ENCODE measurements around the gene TTLL5.

TTLL5 gene

GRCh38 chr14:75660630-75661498 lies at the start of gene TTLL5, which contains the start of gene ERG28:
Gene TTLL5, plus strand, starts transcription at chr14:75661246. Its CDS starts 1,904 bp downstream, at chr14:75663150.
Gene ERG28, minus strand, starts transcription at chr14:75660876. Its CDS starts 3,374 bp downstream, at chr14:75657502.
- peak; percentile 94 for DNase-seq (ENCODE audit: low read depth)

GRCh38 chr14:75612157-75612556 lies 48.9 kb upstream of the TTLL5 start:
- no peak for DNase-seq (ENCODE audit: low read depth)

- DNase-seq (ENCODE audit: low read depth), result no peak
Measured at GRCh38 chr14:75614179-75614578, 46.9 kb upstream of the TTLL5 start.

GRCh38 chr14:75615200-75615599 lies 45.8 kb upstream of the TTLL5 start:
- no peak for DNase-seq (ENCODE audit: low read depth)

- DNase-seq (ENCODE audit: low read depth), result no peak
Measured at GRCh38 chr14:75619548-75619947, 41.5 kb upstream of the TTLL5 start.

GRCh38 chr14:75625034-75625433 lies 36.0 kb upstream of the TTLL5 start:
- no peak for DNase-seq (ENCODE audit: low read depth)

- DNase-seq (ENCODE audit: low read depth), result no peak
Measured at GRCh38 chr14:75626396-75626795, 34.6 kb upstream of the TTLL5 start.

GRCh38 chr14:75626863-75627262 lies 34.2 kb upstream of the TTLL5 start:
- no peak for DNase-seq (ENCODE audit: low read depth)

GRCh38 chr14:75627406-75627805 lies 33.6 kb upstream of the TTLL5 start:
- no peak for DNase-seq (ENCODE audit: low read depth)

- no peak for DNase-seq (ENCODE audit: low read depth)
Measured at GRCh38 chr14:75628816-75629215, 32.2 kb upstream of the TTLL5 start.

- DNase-seq (ENCODE audit: low read depth), result no peak
Measured at GRCh38 chr14:75630695-75631452, 30.2 kb upstream of the TTLL5 start.

- no peak for DNase-seq (ENCODE audit: low read depth)
Measured at GRCh38 chr14:75631453-75631831, 29.6 kb upstream of the TTLL5 start.

GRCh38 chr14:75634848-75635247 lies 26.2 kb upstream of the TTLL5 start:
- DNase-seq (ENCODE audit: low read depth), result no peak

GRCh38 chr14:75636100-75636692 lies 24.9 kb upstream of the TTLL5 start:
- no peak for DNase-seq (ENCODE audit: low read depth)

GRCh38 chr14:75640876-75641275 lies 20.2 kb upstream of the TTLL5 start:
- no peak for DNase-seq (ENCODE audit: low read depth)

GRCh38 chr14:75643985-75644384 lies 17.1 kb upstream of the TTLL5 start:
- DNase-seq (ENCODE audit: low read depth), result no peak

- no peak for DNase-seq (ENCODE audit: low read depth)
Measured at GRCh38 chr14:75645056-75645455, 16.0 kb upstream of the TTLL5 start.

GRCh38 chr14:75646762-75647161 lies 14.3 kb upstream of the TTLL5 start:
- DNase-seq (ENCODE audit: low read depth), result no peak

- no peak for DNase-seq (ENCODE audit: low read depth)
Measured at GRCh38 chr14:75647640-75648039, 13.4 kb upstream of the TTLL5 start.

- DNase-seq (ENCODE audit: low read depth), result no peak
Measured at GRCh38 chr14:75648066-75648838, 12.8 kb upstream of the TTLL5 start.

- no peak for DNase-seq (ENCODE audit: low read depth)
Measured at GRCh38 chr14:75649337-75649736, 11.7 kb upstream of the TTLL5 start.

- DNase-seq (ENCODE audit: low read depth), result no peak
Measured at GRCh38 chr14:75649773-75650172, 11.3 kb upstream of the TTLL5 start.
